ENCODE measurements around the gene TM9SF1.

The TM9SF1 gene

DNA sequence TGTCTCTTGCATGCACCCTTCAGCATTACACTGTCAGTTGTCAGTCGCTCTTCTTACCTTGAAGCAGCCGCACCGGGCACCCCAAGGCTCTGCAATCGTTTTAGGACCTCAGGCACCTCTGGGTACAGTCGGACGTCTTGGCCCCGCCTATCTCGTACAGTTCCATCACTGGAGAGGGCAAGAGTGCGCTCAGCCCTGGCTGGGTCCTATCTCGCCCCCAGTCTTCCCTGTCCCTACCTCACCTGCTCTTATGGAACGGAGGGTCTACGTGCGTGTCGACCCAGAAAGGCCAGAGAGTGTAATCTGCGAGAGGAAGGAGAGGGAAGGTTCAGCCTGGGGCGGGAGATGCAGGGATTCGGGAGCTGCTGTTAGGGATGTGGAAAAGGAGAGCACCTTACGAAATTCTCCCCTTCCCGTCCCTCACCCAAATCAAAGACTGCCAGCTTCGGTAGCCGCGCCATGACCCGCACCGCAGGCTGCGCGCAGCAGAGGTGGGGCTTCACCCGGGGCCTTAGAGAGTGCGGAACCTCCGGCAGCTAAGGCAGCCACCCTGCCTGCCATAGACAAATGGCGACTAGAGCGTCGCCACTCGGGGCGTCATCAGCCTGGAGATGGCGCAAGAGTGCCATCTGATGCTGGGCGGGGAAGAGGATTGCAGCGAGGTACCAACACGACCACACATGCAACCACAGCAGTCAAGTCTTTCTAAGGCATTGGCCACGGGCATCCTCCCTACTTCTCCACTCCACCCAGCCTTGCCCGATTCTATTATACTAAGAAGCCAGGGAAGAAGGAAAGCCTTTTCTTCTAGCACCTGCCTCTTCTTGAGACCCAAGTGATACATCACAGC, 20.5 kb upstream of the TM9SF1 start, which contains the start of gene MDP1:
Gene MDP1 (minus strand): TSS at position 572 of the 850 bp plus-strand sequence. CDS start 111 bp downstream, at position 461.
- no peaks in the 10 kb centered on the region for H3K36me3 ChIP-seq (ENCODE audit: control insufficient read depth, insufficient read depth, low read length)
- peaks cover 32% of the 10 kb centered on the region for H3K79me2 ChIP-seq
- H3K4me3 ChIP-seq (ENCODE audit: low read depth, low read length): peak within 1 kb of the TSS; percentile 71
- H3K9me3 ChIP-seq (ENCODE audit: control insufficient read depth, low read length): no peaks in the 10 kb centered on the region
- peaks cover 8% of the 10 kb centered on the region for H3K4me1 ChIP-seq
- H3K27me3 ChIP-seq (ENCODE audit: control insufficient read depth, insufficient read depth, low read length): no peaks in the 10 kb centered on the region
- TF ChIP-seq, protein P1, sequence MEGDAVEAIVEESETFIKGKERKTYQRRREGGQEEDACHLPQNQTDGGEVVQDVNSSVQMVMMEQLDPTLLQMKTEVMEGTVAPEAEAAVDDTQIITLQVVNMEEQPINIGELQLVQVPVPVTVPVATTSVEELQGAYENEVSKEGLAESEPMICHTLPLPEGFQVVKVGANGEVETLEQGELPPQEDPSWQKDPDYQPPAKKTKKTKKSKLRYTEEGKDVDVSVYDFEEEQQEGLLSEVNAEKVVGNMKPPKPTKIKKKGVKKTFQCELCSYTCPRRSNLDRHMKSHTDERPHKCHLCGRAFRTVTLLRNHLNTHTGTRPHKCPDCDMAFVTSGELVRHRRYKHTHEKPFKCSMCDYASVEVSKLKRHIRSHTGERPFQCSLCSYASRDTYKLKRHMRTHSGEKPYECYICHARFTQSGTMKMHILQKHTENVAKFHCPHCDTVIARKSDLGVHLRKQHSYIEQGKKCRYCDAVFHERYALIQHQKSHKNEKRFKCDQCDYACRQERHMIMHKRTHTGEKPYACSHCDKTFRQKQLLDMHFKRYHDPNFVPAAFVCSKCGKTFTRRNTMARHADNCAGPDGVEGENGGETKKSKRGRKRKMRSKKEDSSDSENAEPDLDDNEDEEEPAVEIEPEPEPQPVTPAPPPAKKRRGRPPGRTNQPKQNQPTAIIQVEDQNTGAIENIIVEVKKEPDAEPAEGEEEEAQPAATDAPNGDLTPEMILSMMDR (IDR thresholded peaks at IDR 0.05): peak; percentile 77
- H3K9ac ChIP-seq: peak within 1 kb of the TSS; percentile 57
- peak within 1 kb of the TSS; percentile 93 for H3K27ac ChIP-seq
- peak within 1 kb of the TSS; percentile 92 for H2AFZ ChIP-seq
- peak within 1 kb of the TSS; percentile 82 for H3K4me2 ChIP-seq (ENCODE audit: low read length)

DNA sequence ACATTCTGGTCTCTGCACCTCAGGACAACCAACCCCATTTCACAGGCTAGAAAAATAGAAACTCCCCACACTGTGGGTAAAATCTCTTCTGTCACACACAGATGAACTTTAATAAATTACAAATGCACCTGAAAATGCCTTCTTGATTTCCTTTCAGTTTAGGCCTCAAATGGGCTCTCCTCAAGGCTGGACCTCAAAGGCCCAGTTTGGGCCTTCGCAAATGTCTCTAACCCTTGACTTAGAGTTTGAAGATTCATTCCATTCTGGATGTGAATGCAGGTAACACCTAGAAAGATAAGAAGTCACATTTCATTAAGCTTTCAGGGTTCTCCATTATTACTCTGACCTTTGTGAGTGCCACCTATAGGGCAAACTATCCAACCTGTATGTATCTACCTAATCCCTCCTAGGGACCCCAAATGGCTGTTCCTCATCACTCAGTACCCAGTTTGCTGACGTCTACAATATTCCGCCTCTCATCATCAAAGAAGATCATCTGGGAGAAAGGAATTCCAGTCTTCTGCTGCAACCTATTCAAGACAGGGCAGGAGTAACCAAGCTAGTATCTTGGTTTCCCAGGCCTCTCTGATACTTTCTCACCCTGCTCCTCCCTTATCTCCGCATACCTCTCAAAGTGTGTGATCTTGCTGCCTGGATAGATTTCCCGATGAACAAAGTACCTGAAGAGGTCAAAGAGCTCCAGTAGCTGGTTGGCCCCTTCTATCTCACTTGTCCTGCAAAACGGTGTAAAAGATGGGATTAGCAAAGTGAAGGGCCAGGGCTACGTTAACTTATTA, 18.8 kb upstream of the TM9SF1 start:
- Histone ChIP-seq H2AFZ (peak overlapping the region; percentile 90), H3K79me2 (peaks cover 24% of the 10 kb centered on the region), H3K9ac (no peak overlapping the region), H3K27me3 (ENCODE audit: control insufficient read depth, insufficient read depth, low read length) (no peaks in the 10 kb centered on the region), H3K9me3 (ENCODE audit: control insufficient read depth, low read length) (no peaks in the 10 kb centered on the region), H3K27ac (peak overlapping the region; percentile 98), H3K4me3 (ENCODE audit: low read depth, low read length) (peak overlapping the region; percentile 91), H3K4me1 (peaks cover 8% of the 10 kb centered on the region), H3K36me3 (ENCODE audit: control insufficient read depth, insufficient read depth, low read length) (no peaks in the 10 kb centered on the region), H3K4me2 (ENCODE audit: low read length) (peak overlapping the region; percentile 64)
- TF ChIP-seq, protein P1 (IDR thresholded peaks at IDR 0.05): no peak

DNA sequence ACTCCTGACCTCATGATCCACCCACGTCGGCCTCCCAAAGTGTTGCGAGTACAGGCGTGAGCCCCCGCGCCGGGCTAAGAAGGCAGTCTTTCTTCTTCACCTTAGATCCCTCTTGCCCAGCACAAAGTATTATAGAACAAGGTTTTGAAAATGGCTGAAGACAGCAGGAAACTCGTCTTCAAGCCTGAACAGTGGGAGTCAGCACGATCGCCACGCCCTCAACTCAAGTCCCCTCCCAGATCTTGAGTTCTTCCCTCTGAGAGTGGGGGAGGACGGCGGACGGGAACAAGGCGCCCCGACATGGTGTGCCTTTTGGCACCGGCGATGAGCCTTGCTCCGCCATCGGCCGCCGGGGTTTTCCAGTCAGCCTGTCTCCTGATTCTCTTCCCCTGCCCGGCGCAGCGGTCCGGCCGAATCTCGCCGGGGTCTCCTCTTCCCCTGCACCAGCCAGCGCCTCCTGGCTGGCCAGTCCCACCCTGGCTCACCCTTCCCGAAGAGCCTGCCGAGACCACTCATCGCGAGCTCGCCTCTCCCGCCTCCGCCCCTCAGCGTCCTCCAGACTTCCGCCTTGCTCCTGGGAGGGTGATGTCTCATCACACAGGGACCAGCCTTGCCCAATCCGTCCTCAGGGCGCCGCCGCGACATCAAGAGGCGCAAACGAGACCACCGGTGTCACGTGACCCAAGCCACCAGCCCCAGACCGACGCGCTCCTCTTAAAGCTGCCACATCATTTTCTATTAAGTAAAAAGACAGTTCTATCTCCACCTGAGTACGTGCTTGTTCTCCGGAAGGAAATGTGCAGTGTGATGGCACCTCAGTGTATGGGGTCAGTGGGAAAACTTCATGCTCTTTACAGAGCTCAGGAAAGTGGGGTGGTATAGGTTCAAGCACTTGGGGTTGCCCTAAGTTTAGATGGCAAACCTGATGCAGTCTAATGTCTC, 18.0 kb upstream of the TM9SF1 start, which contains the start of gene CHMP4A:
Gene CHMP4A (minus strand): TSS at position 565 of the 942 bp plus-strand sequence. CDS start 49 bp downstream, at position 516.
- Histone ChIP-seq H3K79me2 (peaks cover 17% of the 10 kb centered on the region), H3K4me3 (ENCODE audit: low read depth, low read length) (peak within 1 kb of the TSS; percentile 91), H3K27ac (peak within 1 kb of the TSS; percentile 98), H3K27me3 (ENCODE audit: control insufficient read depth, insufficient read depth, low read length) (no peaks in the 10 kb centered on the region), H2AFZ (peak within 1 kb of the TSS; percentile 90), H3K9ac (peak within 1 kb of the TSS; percentile 88), H3K9me3 (ENCODE audit: control insufficient read depth, low read length) (no peaks in the 10 kb centered on the region), H3K4me2 (ENCODE audit: low read length) (peak within 1 kb of the TSS; percentile 64), H3K36me3 (ENCODE audit: control insufficient read depth, insufficient read depth, low read length) (no peaks in the 10 kb centered on the region), H3K4me1 (peaks cover 8% of the 10 kb centered on the region)
- TF ChIP-seq, protein P1 (IDR thresholded peaks at IDR 0.05): peak; percentile 34

DNA sequence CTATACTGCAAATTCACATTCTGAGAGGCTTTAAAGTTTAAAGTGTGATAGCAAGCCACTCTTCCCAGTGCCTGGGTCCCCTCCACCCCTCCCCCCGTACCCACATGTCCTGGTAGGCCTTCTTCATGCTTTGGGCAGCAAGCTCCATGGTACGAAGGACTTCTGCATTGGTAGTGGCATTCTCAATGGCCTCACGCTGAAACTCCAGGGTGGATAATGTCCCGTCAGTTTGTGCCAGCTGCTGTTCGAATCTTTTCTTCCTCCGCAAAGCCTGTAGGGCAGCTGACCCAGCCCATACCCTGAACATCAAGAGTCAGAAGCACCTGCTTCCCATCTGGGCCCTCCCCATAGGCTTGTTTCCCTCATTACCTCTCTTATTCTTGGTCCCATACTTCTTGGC, 16.1 kb upstream of the TM9SF1 start:
- H3K27ac ChIP-seq: no peak overlapping the region

More for the DNA sequence above, 16.1 kb upstream of the TM9SF1 start:
- H3K4me1 ChIP-seq: peaks cover 7% of the 10 kb centered on the region
- no peak overlapping the region for H2AFZ ChIP-seq
- no peak overlapping the region for H3K9ac ChIP-seq
- H3K36me3 ChIP-seq (ENCODE audit: control insufficient read depth, insufficient read depth, low read length): no peaks in the 10 kb centered on the region
- H3K9me3 ChIP-seq (ENCODE audit: control insufficient read depth, low read length): no peaks in the 10 kb centered on the region
- no peaks in the 10 kb centered on the region for H3K27me3 ChIP-seq (ENCODE audit: control insufficient read depth, insufficient read depth, low read length)
- H3K79me2 ChIP-seq: peaks cover 14% of the 10 kb centered on the region
- H3K4me3 ChIP-seq (ENCODE audit: low read depth, low read length): no peak overlapping the region
- TF ChIP-seq, protein P1 (IDR thresholded peaks at IDR 0.05): no peak
- H3K4me2 ChIP-seq (ENCODE audit: low read length): no peak overlapping the region
